ENCODE measurements around the gene USH2A.

DNA sequence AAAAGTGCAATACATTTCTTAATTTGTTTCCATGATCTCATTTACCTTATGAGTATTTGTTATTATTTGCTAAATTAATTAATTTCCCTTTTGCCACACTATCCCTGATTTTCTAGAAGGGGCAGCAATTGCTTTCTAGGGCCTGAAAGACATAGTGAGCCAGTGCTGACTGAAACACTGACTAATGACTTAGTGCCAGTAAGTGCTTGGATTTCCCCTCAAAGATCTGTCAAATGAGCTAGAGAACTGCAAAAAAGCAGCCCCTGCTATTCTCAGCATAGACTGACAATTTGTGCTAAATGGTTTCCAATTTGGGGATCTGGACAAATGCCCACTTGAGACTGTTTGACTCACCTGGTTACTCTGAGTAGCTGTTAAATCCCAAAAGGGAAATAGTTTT is 35.6 kb upstream of the USH2A start:
- TF ChIP-seq CTCF (IDR thresholded peaks at IDR 0.05): no peak
- TF ChIP-seq POLR2AphosphoS5 (IDR thresholded peaks at IDR 0.05; ENCODE audit: low read depth, low read length): no peak
- TF ChIP-seq USF1 (IDR thresholded peaks at IDR 0.05; ENCODE audit: borderline replicate concordance, low read depth): no peak
- no peak for TF ChIP-seq NFIC (IDR thresholded peaks at IDR 0.05; ENCODE audit: borderline replicate concordance)
- TF ChIP-seq FOSL2 (IDR thresholded peaks at IDR 0.05; ENCODE audit: borderline replicate concordance, low read depth): no peak
- no peak for TF ChIP-seq RCOR1 (IDR thresholded peaks at IDR 0.05; ENCODE audit: low read length)
- TF ChIP-seq MXI1 (IDR thresholded peaks at IDR 0.05; ENCODE audit: low read depth, low read length): no peak
- no peak for TF ChIP-seq RAD21 (IDR thresholded peaks at IDR 0.05; ENCODE audit: low read length)
- TF ChIP-seq, protein P1, sequence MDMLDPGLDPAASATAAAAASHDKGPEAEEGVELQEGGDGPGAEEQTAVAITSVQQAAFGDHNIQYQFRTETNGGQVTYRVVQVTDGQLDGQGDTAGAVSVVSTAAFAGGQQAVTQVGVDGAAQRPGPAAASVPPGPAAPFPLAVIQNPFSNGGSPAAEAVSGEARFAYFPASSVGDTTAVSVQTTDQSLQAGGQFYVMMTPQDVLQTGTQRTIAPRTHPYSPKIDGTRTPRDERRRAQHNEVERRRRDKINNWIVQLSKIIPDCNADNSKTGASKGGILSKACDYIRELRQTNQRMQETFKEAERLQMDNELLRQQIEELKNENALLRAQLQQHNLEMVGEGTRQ (IDR thresholded peaks at IDR 0.05; ENCODE audit: borderline replicate concordance, low read depth, low read length): no peak
- no peak for TF ChIP-seq ELF1 (IDR thresholded peaks at IDR 0.05)
- TF ChIP-seq, protein P2, sequence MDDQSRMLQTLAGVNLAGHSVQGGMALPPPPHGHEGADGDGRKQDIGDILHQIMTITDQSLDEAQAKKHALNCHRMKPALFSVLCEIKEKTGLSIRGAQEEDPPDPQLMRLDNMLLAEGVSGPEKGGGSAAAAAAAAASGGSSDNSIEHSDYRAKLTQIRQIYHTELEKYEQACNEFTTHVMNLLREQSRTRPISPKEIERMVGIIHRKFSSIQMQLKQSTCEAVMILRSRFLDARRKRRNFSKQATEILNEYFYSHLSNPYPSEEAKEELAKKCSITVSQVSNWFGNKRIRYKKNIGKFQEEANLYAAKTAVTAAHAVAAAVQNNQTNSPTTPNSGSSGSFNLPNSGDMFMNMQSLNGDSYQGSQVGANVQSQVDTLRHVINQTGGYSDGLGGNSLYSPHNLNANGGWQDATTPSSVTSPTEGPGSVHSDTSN (IDR thresholded peaks at IDR 0.05): no peak
